ENCODE results near the gene NDUFS2.

GRCh38 chr1:161162806-161163205 is 39.4 kb upstream of the NDUFS2 start:
- TF ChIP-seq, protein P1, sequence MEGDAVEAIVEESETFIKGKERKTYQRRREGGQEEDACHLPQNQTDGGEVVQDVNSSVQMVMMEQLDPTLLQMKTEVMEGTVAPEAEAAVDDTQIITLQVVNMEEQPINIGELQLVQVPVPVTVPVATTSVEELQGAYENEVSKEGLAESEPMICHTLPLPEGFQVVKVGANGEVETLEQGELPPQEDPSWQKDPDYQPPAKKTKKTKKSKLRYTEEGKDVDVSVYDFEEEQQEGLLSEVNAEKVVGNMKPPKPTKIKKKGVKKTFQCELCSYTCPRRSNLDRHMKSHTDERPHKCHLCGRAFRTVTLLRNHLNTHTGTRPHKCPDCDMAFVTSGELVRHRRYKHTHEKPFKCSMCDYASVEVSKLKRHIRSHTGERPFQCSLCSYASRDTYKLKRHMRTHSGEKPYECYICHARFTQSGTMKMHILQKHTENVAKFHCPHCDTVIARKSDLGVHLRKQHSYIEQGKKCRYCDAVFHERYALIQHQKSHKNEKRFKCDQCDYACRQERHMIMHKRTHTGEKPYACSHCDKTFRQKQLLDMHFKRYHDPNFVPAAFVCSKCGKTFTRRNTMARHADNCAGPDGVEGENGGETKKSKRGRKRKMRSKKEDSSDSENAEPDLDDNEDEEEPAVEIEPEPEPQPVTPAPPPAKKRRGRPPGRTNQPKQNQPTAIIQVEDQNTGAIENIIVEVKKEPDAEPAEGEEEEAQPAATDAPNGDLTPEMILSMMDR (IDR thresholded peaks at IDR 0.05; ENCODE audit: low read length) = no peak
- TF ChIP-seq EZH2 (IDR thresholded peaks at IDR 0.05; ENCODE audit: borderline replicate concordance, low read length) = no peak
